OCI-LY1 (cell line): Measurements from ENCODE around the gene PTPN13.

Source experiments
- H2AFZ ChIP-seq: fragments of 200-600 bp; sonication (generic), shearing (Covaris generic); 2 replicates; pipeline ENCODE4 v1.6.0; 2014; ENCODE audit warnings: antibody characterized with exemption, mild to moderate bottlenecking, low read length
- H3F3A ChIP-seq: fragments of 200-600 bp; sonication (generic), shearing (Covaris generic); 2 replicates; pipeline ENCODE4 v1.6.0; 2014; ENCODE audit warnings: mild to moderate bottlenecking, antibody characterized with exemption, low read length, moderate library complexity; ENCODE audit not compliant: insufficient read depth
- H3K27ac ChIP-seq: fragments of 200-600 bp; sonication (generic); 2 replicates; pipeline ENCODE4 v1.5.1; 2014; ENCODE audit warnings: low read length, mixed run types, mild to moderate bottlenecking, low read depth; ENCODE audit not compliant: poor library complexity, severe bottlenecking
- H3K27me3 ChIP-seq: fragments of 200-600 bp; sonication (generic); 2 replicates; pipeline ENCODE4 v1.6.0; 2014; ENCODE audit warnings: antibody characterized with exemption, mild to moderate bottlenecking, low read length, moderate library complexity; ENCODE audit not compliant: insufficient read depth
- H3K36me3 ChIP-seq: fragments of 200-600 bp; sonication (generic); 2 replicates; pipeline ENCODE4 v1.6.1; 2014; ENCODE audit warnings: mild to moderate bottlenecking, antibody characterized with exemption, low read length, moderate library complexity, mixed read lengths; ENCODE audit not compliant: insufficient read depth
- H3K4me1 ChIP-seq: fragments of 200-600 bp; sonication (generic); 2 replicates; pipeline ENCODE4 v1.5.1; 2014; ENCODE audit warnings: mild to moderate bottlenecking, low read length, moderate library complexity; ENCODE audit not compliant: insufficient read depth, severe bottlenecking
- H3K4me2 ChIP-seq: fragments of 200-600 bp; sonication (generic), shearing (Covaris generic); 2 replicates; pipeline ENCODE4 v1.6.1; 2014; ENCODE audit warnings: low read length
- H3K4me3 ChIP-seq: fragments of 200-600 bp; sonication (generic); 2 replicates; pipeline ENCODE4 v1.5.1; 2014; ENCODE audit warnings: low read length, low read depth, mild to moderate bottlenecking, mixed read lengths; ENCODE audit not compliant: poor library complexity, severe bottlenecking
- H3K79me2 ChIP-seq: fragments of 200-600 bp; shearing (Covaris generic); 2 replicates; pipeline ENCODE4 v1.6.1; 2016; ENCODE audit warnings: mixed run types, low read length, mixed read lengths; ENCODE audit not compliant: insufficient read depth
- H3K9ac ChIP-seq: fragments of 200-600 bp; sonication (generic), shearing (Covaris generic); 2 replicates; pipeline ENCODE4 v1.6.1; 2014; ENCODE audit warnings: mild to moderate bottlenecking, low read length, mixed read lengths
- H3K9me2 ChIP-seq: fragments of 200-600 bp; sonication (generic), shearing (Covaris generic); 2 replicates; pipeline ENCODE4 v1.6.1; 2014; ENCODE audit warnings: low read depth, mild to moderate bottlenecking, low read length, mixed read lengths
- H3K9me3 ChIP-seq: fragments of 200-600 bp; shearing (Covaris generic); 2 replicates; pipeline ENCODE4 v1.6.1; 2014; ENCODE audit warnings: low read length, mixed read lengths
- H4K20me1 ChIP-seq: fragments of 200-600 bp; sonication (generic), shearing (Covaris generic); 2 replicates; pipeline ENCODE4 v1.6.0; 2016; ENCODE audit warnings: mild to moderate bottlenecking, low read length; ENCODE audit not compliant: insufficient read depth
- EZH2 ChIP-seq: fragments of 200-600 bp; sonication (generic), shearing (Covaris generic); IDR thresholded peaks from 2 replicates; pipeline ENCODE4 v1.8.0; 2017; ENCODE audit warnings: borderline replicate concordance, mixed run types, mild to moderate bottlenecking, antibody characterized with exemption, low read length, moderate library complexity, mixed read lengths
- TF ChIP-seq, protein P1 (sequence below): fragments of 200-600 bp; sonication (generic), shearing (Covaris generic); IDR thresholded peaks from 2 replicates; pipeline ENCODE4 v1.5.1; 2017; ENCODE audit warnings: mild to moderate bottlenecking, antibody characterized with exemption, low read length, moderate library complexity, mixed read lengths

PTPN13 gene

DNA sequence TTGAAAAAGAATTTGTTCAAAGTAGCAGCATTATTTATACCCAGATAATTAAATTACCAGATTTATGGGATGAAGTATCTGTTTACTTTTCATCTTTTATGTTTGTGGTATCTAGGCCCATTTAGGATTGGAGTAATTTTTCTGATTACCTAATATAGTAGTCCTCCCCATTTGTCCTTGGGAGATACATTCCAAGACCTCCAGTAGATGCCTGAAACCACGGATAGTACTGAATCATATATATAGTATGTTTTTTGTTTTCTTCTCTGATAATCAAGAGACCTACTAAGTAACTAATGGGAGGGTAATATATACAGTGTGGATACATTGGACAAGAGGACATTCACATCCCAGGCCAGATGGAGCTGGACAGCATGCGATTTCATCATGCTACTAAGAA lies 30.7 kb upstream of the PTPN13 start:
- H3K4me1 ChIP-seq: no peaks in the 10 kb centered on the region
- no peaks in the 10 kb centered on the region for H3K9me3 ChIP-seq
- no peaks in the 10 kb centered on the region for H3K9me2 ChIP-seq
- no peaks in the 10 kb centered on the region for H4K20me1 ChIP-seq
- H3K79me2 ChIP-seq: no peaks in the 10 kb centered on the region
- TF ChIP-seq EZH2: no peak
- TF ChIP-seq, protein P1, sequence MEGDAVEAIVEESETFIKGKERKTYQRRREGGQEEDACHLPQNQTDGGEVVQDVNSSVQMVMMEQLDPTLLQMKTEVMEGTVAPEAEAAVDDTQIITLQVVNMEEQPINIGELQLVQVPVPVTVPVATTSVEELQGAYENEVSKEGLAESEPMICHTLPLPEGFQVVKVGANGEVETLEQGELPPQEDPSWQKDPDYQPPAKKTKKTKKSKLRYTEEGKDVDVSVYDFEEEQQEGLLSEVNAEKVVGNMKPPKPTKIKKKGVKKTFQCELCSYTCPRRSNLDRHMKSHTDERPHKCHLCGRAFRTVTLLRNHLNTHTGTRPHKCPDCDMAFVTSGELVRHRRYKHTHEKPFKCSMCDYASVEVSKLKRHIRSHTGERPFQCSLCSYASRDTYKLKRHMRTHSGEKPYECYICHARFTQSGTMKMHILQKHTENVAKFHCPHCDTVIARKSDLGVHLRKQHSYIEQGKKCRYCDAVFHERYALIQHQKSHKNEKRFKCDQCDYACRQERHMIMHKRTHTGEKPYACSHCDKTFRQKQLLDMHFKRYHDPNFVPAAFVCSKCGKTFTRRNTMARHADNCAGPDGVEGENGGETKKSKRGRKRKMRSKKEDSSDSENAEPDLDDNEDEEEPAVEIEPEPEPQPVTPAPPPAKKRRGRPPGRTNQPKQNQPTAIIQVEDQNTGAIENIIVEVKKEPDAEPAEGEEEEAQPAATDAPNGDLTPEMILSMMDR: no peak
- H2AFZ ChIP-seq: no peak overlapping the region
- no peak overlapping the region for H3K4me2 ChIP-seq
- H3K27ac ChIP-seq: no peak overlapping the region
- H3K27me3 ChIP-seq: no peaks in the 10 kb centered on the region
- no peaks in the 10 kb centered on the region for H3K36me3 ChIP-seq
- H3K9ac ChIP-seq: no peak overlapping the region
- H3K4me3 ChIP-seq: no peak overlapping the region
- no peaks in the 10 kb centered on the region for H3F3A ChIP-seq

DNA sequence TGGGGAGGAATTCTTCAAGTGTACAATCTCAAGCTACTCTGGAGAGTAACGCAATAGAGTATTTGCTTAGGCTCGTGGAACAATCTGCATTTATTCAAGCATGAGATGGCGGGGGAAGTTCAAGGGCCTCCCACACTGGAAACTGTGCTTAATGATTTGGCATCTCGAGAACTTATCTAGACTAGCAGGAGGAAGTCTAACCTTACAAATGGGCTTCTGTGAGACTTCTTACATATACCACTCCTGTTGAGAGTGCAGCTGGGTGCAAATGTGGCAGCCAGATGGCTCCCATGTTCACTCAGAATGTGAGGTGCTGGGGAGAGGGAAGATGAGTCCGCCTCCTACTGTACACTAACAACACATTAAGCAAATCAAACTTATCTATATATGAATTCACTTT lies 29.3 kb upstream of the PTPN13 start:
- Histone ChIP-seq H3K79me2 (no peaks in the 10 kb centered on the region), H3K9me3 (no peaks in the 10 kb centered on the region), H2AFZ (no peak overlapping the region), H3K9me2 (no peaks in the 10 kb centered on the region), H3K4me3 (no peak overlapping the region), H3K27ac (no peak overlapping the region), H3K9ac (no peak overlapping the region), H3K36me3 (no peaks in the 10 kb centered on the region), H3K4me2 (no peak overlapping the region), H3K4me1 (no peaks in the 10 kb centered on the region), H3F3A (no peaks in the 10 kb centered on the region), H4K20me1 (no peaks in the 10 kb centered on the region), H3K27me3 (no peaks in the 10 kb centered on the region)
- TF ChIP-seq EZH2: no peak
- TF ChIP-seq, protein P1: no peak

DNA sequence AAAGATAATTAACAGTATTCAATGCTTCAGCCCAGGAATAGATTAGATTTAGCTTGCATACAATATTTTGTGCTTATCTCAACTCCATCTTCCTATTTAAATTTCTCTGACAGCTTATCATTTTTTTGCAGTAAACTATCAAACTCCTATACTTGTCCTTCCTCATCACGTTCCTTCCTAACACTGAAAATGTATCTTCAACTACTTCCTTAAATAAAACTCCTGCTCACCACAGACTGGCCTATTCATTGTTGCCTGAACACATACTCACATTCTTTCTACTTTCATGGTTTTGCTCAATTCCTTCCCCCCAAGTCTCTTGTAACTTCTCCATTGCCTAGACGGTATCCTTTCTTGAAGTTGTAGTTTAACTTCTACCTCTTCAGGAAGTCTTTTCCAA lies 28.5 kb upstream of the PTPN13 start:
- Histone ChIP-seq H3K27ac (no peak overlapping the region), H3K36me3 (no peaks in the 10 kb centered on the region), H3K9ac (no peak overlapping the region), H3K79me2 (no peaks in the 10 kb centered on the region), H3K4me1 (no peaks in the 10 kb centered on the region), H3F3A (no peaks in the 10 kb centered on the region), H2AFZ (no peak overlapping the region), H3K4me2 (no peak overlapping the region), H3K9me3 (no peaks in the 10 kb centered on the region), H4K20me1 (no peaks in the 10 kb centered on the region), H3K4me3 (no peak overlapping the region), H3K27me3 (no peaks in the 10 kb centered on the region), H3K9me2 (no peaks in the 10 kb centered on the region)
- TF ChIP-seq, protein P1: no peak
- TF ChIP-seq EZH2: no peak
